ENCODE data around the gene LMAN1L. TPM values are rescaled to one million over a fixed set of nuclear protein-coding genes. Genes with fewer than 3 reads are reported as not detected.
"Not testable (repeated sequence)": the region's sequence is repeated elsewhere in the genome, so short reads cannot be mapped to it uniquely, and the experiment has no call there.

The LMAN1L gene
- total RNA-seq, 3 donors from 2014 or later, result 0.32 to 0.60 (median 0.55) TPM

DNA sequence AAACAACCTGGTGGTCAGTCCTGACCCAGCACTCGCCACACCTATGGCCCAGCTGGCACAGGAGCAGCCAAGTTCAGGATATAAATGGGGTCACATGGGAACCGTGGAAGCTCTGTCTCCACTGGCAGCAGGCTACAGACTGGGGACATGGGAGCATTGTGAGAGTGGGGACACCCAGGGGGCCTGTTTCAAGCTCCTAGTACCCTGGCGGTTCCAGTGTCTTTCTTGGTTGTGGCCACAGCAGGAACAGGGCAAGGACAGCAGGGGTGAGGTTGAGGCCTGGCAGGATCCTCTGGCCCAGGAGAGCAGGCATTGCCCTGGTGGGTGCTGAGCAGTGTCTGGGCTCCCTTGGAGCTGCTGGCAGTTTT lies 28.8 kb upstream of the LMAN1L start:
- peaks cover 63% of the 10 kb centered on the region for H3K4me1 ChIP-seq (ENCODE audit: low read depth)
- TF ChIP-seq, protein P1, sequence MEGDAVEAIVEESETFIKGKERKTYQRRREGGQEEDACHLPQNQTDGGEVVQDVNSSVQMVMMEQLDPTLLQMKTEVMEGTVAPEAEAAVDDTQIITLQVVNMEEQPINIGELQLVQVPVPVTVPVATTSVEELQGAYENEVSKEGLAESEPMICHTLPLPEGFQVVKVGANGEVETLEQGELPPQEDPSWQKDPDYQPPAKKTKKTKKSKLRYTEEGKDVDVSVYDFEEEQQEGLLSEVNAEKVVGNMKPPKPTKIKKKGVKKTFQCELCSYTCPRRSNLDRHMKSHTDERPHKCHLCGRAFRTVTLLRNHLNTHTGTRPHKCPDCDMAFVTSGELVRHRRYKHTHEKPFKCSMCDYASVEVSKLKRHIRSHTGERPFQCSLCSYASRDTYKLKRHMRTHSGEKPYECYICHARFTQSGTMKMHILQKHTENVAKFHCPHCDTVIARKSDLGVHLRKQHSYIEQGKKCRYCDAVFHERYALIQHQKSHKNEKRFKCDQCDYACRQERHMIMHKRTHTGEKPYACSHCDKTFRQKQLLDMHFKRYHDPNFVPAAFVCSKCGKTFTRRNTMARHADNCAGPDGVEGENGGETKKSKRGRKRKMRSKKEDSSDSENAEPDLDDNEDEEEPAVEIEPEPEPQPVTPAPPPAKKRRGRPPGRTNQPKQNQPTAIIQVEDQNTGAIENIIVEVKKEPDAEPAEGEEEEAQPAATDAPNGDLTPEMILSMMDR (IDR thresholded peaks at IDR 0.05), result no peak
- no peaks in the 10 kb centered on the region for H3K9me3 ChIP-seq
- H3K36me3 ChIP-seq (ENCODE audit: low read depth), result no peaks in the 10 kb centered on the region
- ATAC-seq (no peak), DNase-seq (peak in 2 of 3 donors; percentile 38 to 60)
- intact Hi-C loops (cut with DNase I, micrococcal nuclease), result no loop called here
- H3K4me3 ChIP-seq, result no peak overlapping the region

DNA sequence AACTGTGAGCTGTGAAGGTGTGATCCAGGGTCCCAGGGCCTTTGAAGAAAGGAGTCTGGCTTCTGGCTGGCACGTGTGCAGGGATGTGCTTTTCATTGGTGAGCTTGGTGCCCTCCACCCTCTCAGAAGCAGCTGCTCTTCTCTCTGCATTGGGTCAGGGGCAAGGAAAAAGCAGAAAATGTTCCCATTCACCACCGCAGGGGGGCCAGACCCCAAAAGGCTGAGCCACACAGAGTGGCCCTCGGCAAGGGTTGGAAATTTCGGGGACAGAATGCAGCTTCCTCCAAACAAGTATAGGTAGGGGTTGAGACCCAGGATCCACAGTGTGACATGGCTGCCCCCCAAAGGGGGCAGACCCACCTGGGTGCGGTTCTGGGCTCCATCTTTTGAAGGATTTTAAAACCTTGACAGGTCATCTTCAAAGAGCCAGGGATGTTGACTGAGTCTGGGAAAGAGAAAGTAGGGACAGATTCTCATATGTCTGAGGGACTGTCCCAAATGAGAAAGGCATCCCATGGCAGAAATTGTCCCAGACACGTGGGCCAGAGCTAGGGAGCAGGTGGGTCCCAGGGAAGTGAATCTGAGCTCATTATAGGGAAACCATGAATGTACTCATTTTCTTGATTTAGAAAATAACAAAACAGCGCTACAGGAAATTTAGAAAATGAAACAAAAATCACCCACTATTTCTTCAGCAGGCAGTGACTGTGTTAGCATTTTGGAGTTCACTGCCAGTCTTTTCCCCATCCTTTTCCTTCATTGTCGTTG lies 28.0 kb upstream of the LMAN1L start:
- no peak overlapping the region for H3K4me3 ChIP-seq
- DNase-seq, result no peak
- H3K4me1 ChIP-seq (ENCODE audit: low read depth), result peaks cover 63% of the 10 kb centered on the region
- no peaks in the 10 kb centered on the region for H3K9me3 ChIP-seq
- H3K36me3 ChIP-seq (ENCODE audit: low read depth), result no peaks in the 10 kb centered on the region
- TF ChIP-seq, protein P1 (IDR thresholded peaks at IDR 0.05), result no peak
- ATAC-seq, result no peak
- intact Hi-C loops (cut with DNase I, micrococcal nuclease), result no loop called here

DNA sequence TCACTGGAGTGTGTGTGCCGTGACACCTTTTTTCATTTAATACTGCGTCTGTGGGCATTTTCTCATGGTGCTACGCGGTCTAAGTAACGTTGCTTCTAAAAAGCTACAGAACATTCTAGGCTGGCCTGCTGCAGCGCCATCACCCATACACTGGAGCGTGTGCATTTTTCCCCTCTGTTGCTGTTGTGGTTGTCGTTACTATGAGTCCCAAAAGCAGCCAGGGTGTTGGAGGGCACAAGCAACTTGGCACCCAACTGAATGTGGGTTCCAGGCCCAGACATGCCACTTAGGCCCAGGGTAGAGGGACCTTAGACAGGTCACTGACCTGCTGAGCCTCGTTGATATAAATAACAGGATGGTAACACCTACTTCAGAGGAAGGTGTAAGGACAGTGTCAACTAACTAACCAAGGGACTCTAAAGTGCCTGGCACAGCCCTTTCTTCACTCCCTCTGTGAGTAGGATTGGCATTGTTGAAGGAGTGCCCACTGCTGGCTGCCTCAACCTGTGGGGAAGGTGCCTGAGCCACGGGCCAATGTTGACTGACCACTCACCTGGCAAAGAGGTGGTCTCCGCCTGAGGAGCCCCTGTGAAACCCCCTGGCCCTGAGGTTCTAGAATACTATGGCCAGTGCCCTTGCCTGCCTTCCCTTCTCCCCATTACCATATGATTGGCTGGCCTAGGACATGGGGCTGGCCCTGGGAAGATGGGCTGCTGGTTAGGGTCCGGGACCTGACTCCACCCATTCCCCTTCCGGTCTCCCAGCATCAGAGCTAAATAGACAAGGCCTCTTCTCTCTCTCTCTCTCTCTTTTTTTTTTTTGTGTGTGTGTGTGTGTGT lies 27.2 kb upstream of the LMAN1L start:
- intact Hi-C loops (cut with DNase I, micrococcal nuclease), result no loop called here
- Histone ChIP-seq H3K4me3 (no peak overlapping the region), H3K4me1 (ENCODE audit: low read depth) (peaks cover 64% of the 10 kb centered on the region), H3K9me3 (no peaks in the 10 kb centered on the region), H3K36me3 (ENCODE audit: low read depth) (no peaks in the 10 kb centered on the region)
- ATAC-seq (no peak), DNase-seq (peak in 1 of 3 donors; percentile 70)
- TF ChIP-seq, protein P1 (IDR thresholded peaks at IDR 0.05), result no peak

DNA sequence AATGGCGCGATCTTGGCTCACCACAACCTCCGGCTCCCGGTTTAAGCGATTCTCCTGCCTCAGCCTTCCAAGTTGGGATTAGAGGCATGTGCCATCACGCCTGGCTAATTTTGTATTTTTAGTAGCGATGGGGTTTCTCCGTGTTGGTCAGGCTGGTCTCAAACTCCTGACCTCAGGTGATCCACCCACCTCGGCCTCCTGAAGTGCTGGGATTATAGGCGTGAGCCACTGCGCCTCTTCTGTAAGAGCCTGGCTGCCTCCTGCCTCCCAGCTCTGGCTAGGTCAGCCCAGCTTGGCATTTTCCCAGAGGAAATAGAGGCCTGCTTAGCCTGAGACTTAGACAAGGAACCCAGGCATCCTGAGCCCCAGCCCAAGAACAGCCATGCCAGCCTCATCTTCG lies 26.6 kb upstream of the LMAN1L start:
- ATAC-seq; H3K9me3 ChIP-seq; DNase-seq; H3K36me3 ChIP-seq (ENCODE audit: low read depth); intact Hi-C loops (cut with DNase I, micrococcal nuclease); H3K4me3 ChIP-seq: not testable (repeated sequence)
- peaks cover 65% of the 10 kb centered on the region for H3K4me1 ChIP-seq (ENCODE audit: low read depth)

DNA sequence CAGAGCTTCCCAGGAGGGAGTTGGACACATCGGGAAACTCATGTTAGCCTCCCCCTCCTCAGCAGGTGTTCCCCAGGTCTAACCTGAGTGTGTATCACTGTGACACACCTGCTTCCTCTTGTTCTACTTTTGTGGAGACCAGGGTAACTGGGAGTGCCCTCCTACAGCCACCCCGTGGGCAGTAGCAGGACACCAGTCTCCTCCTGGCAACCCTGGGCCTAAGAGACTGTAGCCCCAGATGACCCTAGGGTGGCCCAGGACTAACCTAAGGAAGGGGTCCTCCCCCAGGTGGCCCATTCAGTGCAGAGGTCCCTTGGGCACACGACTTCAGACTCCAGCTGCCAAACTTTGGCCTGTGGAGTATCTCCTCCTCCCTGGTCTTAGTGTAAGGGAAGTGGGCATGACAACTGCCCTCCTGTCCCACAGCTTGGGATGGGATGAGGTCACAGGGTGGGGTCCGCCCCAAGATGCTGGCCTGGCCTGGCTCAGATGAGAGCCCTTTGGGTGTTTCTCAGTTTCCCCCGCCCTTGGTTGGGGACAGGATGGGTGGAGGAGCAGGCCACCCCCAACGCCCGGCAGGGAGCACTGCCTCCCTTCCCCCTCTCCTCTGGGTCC lies 26.0 kb upstream of the LMAN1L start:
- intact Hi-C loops (cut with DNase I, micrococcal nuclease), result no loop called here
- DNase-seq (peak in 2 of 3 donors; percentile 24 to 67), ATAC-seq (no peak)
- H3K36me3 ChIP-seq (ENCODE audit: low read depth), result no peaks in the 10 kb centered on the region
- no peak overlapping the region for H3K4me3 ChIP-seq
- H3K9me3 ChIP-seq, result no peaks in the 10 kb centered on the region
- peaks cover 64% of the 10 kb centered on the region for H3K4me1 ChIP-seq (ENCODE audit: low read depth)
- TF ChIP-seq, protein P1 (IDR thresholded peaks at IDR 0.05), result no peak

Measured in mucosa of descending colon (tissue), 3 donors.